NCI-H446 (cell line): Measurements from ENCODE around the gene TADA3.
A peak's percentile ranks its signal among the peaks of the same experiment; 100 is the strongest.
"Not testable (repeated sequence)": the region's sequence is repeated elsewhere in the genome, so short reads cannot be mapped to it uniquely, and the experiment has no call there.

Experiments used
- DNase-seq, 2 experiments: peaks; one replicate each; lab custom pipeline; 2025; lab: John Stamatoyannopoulos, UW

TADA3 gene

DNA sequence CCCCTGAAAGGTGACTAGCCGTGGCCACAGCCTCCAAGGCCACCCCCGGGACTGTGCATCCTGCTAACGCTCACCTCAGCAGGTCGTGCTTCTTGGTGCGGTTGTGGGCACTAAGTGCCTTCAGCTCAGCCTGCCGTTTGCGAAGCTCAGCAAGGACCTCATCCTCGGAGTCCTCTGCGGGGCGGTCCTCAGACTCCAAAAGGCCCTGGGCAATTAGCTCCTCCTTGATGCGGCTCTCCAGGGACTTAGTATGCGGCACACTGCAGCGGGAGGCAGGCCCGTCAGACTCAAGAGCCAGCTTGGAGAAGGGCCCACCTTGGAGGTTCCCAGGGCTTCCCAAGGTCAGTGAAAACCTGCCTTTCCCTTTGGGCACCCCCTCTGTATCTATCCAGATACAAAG lies 8.3 kb downstream of the TADA3 start:
- no peak for DNase-seq

DNA sequence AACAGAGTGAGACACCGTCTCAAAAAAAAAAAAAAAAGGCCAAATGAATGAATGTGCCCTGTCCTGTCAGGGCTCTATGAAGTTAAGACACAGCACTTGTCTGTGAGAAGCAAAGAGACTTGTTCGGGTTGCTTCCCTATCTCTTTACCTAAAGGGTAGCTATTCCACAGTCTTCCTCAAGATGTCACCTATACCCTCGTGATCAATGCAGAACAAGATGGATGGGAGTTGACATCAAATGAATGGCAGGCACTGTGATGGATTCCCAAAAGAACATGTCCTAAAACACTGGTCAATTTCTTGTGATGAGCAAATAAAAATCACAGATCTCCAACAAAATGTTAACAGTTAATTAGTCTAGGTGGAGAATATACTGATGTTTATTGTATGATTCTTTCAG lies 9.5 kb downstream of the TADA3 start:
- DNase-seq = no peak

DNA sequence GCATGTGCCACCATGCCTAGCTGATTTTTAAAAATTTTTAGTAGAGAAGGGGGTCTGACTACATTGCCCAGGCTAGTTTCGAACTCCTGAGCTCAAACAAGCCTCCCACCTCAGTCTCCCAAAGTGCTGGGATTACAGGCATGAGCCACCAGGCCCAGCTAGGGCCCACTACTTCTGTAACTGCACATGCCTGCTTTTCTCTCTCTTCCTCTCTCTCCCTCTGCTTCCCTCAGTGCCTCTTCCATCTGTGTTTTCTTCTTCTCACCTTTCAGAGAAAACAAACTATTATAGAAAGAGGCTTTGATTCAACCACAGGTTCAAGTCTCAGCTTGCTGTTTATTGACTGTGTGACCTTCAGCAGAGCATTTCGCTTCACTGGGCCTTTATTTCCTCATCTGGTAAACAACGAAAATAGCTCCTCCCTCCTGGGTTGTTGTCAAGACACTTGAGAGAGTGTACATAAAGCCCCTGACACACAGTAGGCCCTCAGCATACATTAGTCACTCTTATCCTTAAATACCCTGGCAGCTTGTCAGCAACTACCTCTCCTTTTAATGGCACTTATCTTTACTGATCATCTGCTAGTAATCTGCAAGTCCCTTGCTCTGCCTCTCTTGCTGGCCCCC lies 10.2 kb downstream of the TADA3 start:
- DNase-seq = no peak

- no peak for DNase-seq
Observed at GRCh38 chr3:9781551-9781950, 10.7 kb downstream of the TADA3 start.

GRCh38 chr3:9780910-9781309 lies 11.4 kb downstream of the TADA3 start:
- no peak for DNase-seq

DNA sequence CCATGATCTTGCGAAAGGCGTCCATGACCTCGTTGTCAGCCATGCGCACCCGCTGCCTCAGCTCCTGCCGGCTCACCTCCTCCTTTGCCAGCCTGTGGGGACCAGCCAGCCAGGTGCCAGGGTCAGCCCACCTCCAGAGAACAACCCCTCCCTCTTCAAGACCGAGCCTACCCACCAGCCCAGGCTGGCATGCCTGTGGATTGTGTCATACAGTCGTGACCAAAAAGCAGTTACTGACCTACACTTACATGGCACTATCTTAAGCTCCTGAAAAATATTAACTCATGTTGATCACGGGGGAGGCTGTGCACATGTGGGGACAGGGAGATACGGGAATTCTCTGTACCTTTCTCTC lies 11.8 kb downstream of the TADA3 start:
- DNase-seq = no peak

- no peak for DNase-seq
Observed at GRCh38 chr3:9779721-9780457, 12.4 kb downstream of the TADA3 start.

DNA sequence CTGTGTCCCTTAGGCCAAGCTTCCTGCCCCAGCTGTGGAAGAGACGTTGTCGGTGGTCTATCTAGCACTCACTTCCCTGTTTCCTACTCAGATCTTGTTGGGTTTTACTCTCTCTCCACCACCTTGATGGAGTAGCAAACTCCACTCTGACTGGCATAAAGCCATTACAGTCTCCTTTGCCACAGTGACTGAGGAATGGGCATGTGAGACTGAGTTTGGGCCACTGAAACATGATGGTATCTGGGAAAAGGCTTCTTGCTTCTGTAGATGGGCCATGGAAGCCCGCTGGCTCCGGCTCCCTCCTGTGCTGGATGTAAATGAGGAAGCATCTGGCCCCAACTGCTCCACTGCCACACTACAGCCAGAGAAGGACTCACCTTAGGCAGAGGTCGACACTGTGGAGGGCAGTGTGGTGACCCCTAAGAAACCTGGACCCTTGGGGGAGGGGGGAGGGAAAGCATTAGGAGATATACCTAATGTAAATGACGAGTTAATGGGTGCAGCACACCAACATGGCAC lies 13.1 kb downstream of the TADA3 start:
- DNase-seq = no peak

- no peak for DNase-seq
Observed at GRCh38 chr3:9778143-9779074, 13.9 kb downstream of the TADA3 start.

- no peak for DNase-seq
Observed at GRCh38 chr3:9777694-9778021, 14.6 kb downstream of the TADA3 start.

GRCh38 chr3:9776896-9777693 lies 15.2 kb downstream of the TADA3 start:
- DNase-seq = no peak

GRCh38 chr3:9771007-9771406 lies 21.3 kb downstream of the TADA3 start:
- not testable (repeated sequence) for DNase-seq

DNA sequence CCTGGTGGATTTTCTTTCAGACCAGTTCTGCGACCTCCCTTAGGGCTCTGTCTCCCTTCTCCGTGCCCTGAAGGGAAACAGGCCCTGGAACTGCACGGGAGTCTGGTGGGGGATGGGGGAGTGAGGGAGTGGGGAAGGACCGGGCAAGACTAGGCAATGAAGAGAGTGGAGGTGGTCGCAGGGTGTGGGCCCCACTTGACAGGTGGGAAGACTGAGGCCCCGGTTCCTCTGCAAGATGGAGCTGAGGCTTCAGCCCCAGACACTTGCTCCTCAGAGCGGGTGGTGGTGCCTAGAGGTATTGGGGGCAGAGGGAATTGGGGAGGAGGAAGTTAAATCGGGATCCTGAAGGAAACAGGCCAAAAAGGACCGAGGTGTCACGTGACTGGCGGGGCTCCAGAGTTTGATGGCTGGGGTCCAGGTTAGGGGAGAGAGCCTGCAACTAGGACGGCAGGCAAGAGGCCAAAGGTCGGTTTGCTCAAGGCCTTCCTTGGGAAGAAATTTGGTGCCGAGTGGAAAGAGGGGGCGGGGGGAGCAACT lies 21.9 kb downstream of the TADA3 start:
- peak in 1 of 2 experiments; percentile 53 for DNase-seq

- peak in 1 of 2 experiments; percentile 40 for DNase-seq
Observed at GRCh38 chr3:9769426-9770275, 22.6 kb downstream of the TADA3 start, which contains the start of gene CAMK1. CAMK1 (minus strand) TSS chr3:9769947; CDS start chr3:9767749, 2,198 bp downstream.

- DNase-seq = no peak
Observed at GRCh38 chr3:9769012-9769411, 23.3 kb downstream of the TADA3 start.

- no peak for DNase-seq
Observed at GRCh38 chr3:9768141-9768775, 24.0 kb downstream of the TADA3 start.

DNA sequence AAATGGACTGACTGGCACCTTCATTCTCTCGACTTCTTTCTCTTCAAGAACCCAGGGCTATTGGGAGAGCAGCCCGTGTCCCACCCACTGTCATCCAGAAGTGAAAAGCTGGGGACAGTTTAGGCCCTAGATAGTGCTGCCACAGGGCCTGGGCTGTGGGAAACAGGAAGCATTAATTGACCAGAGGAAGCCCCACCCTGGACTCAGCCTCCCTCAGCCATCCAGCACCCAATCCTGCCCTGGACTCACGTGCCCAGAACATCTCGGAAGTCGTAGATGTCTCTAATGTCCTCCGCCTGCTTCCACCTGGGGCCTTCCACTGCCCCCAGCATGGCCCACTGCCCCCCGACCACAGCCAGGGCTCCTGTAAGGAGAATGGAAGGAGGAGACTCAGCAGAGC lies 24.9 kb downstream of the TADA3 start:
- DNase-seq = no peak

- DNase-seq = no peak
Observed at GRCh38 chr3:9765865-9766264, 26.4 kb downstream of the TADA3 start.

DNA sequence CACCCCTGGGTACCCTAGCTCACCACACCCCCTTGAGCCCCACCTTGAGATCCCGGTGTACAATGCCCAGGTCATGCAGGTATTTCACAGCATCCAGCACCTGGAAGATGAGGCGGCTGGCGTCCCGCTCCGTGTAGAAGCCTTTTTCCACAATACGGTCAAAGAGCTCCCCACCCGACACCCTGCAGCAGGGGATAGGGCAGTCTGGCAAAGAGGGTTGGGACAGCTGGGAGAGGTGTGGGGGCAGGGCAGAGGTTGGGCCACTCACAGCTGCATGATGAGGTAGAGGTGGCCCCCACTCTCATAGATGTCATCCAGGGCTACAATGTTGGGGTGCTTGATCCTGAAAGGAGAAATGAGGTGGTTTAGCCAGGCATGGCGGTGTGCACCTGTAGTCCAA lies 29.4 kb downstream of the TADA3 start:
- DNase-seq = no peak

GRCh38 chr3:9761919-9762318 lies 30.4 kb downstream of the TADA3 start:
- DNase-seq = no peak
